ENCODE data around the gene OR56A5.

DNA sequence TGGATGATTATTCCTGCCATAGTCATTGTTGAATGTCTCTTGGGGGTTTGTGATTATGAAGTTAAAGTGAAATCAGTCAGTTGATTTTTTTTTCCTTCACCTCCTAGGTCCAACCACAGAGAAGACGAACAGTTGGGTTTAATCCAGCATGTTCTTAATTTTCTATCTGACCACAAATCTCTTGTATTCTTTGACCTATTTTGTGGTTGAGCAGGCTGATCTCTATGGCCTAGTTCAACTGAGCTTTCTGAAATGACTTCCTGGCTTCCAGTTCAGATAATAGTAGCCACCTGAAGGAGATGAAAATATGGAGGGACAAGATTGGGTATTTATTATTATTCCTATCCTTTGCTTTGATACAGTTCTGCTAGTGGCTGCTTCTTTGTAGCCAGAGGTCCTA, 5.2 kb upstream of the OR56A5 start:
- TF ChIP-seq POLR2AphosphoS5 (IDR thresholded peaks at IDR 0.05), result no peak
- TF ChIP-seq, protein P1, sequence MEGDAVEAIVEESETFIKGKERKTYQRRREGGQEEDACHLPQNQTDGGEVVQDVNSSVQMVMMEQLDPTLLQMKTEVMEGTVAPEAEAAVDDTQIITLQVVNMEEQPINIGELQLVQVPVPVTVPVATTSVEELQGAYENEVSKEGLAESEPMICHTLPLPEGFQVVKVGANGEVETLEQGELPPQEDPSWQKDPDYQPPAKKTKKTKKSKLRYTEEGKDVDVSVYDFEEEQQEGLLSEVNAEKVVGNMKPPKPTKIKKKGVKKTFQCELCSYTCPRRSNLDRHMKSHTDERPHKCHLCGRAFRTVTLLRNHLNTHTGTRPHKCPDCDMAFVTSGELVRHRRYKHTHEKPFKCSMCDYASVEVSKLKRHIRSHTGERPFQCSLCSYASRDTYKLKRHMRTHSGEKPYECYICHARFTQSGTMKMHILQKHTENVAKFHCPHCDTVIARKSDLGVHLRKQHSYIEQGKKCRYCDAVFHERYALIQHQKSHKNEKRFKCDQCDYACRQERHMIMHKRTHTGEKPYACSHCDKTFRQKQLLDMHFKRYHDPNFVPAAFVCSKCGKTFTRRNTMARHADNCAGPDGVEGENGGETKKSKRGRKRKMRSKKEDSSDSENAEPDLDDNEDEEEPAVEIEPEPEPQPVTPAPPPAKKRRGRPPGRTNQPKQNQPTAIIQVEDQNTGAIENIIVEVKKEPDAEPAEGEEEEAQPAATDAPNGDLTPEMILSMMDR (IDR thresholded peaks at IDR 0.05), result no peak
- no peak for TF ChIP-seq POLR2A (IDR thresholded peaks at IDR 0.05)
- no peak for TF ChIP-seq EP300 (IDR thresholded peaks at IDR 0.05)
